NCI-H526 treated with DMSO at 0.1 percent for 48 hours (cell line): ENCODE data around the gene N4BP2L2.

Experiments
- DNase-seq: peaks from one replicate; lab custom pipeline; 2025; lab: John Stamatoyannopoulos, UW

Gene N4BP2L2

GRCh38 chr13:32530841-32531253 lies 7.7 kb downstream of the N4BP2L2 start:
- no peak for DNase-seq

GRCh38 chr13:32528358-32528757 lies 10.2 kb downstream of the N4BP2L2 start:
- DNase-seq, result no peak

- DNase-seq, result no peak
Measured at GRCh38 chr13:32527151-32527550, 11.4 kb downstream of the N4BP2L2 start.

GRCh38 chr13:32525766-32526165 lies 12.8 kb downstream of the N4BP2L2 start:
- no peak for DNase-seq

GRCh38 chr13:32515246-32515645 lies 23.3 kb downstream of the N4BP2L2 start:
- no peak for DNase-seq

- no peak for DNase-seq
Measured at GRCh38 chr13:32511482-32511881, 27.1 kb downstream of the N4BP2L2 start.

- no peak for DNase-seq
Measured at GRCh38 chr13:32504876-32505275, 33.7 kb downstream of the N4BP2L2 start.

GRCh38 chr13:32504263-32504662 lies 34.3 kb downstream of the N4BP2L2 start:
- no peak for DNase-seq

- DNase-seq, result no peak
Measured at GRCh38 chr13:32503727-32504126, 34.9 kb downstream of the N4BP2L2 start.

- no peak for DNase-seq
Measured at GRCh38 chr13:32501064-32501463, 37.5 kb downstream of the N4BP2L2 start.

- no peak for DNase-seq
Measured at GRCh38 chr13:32499538-32500210, 38.9 kb downstream of the N4BP2L2 start.

- no peak for DNase-seq
Measured at GRCh38 chr13:32497589-32497988, 41.0 kb downstream of the N4BP2L2 start.

- DNase-seq, result no peak
Measured at GRCh38 chr13:32496599-32497160, 41.9 kb downstream of the N4BP2L2 start.

- DNase-seq, result no peak
Measured at GRCh38 chr13:32495841-32496240, 42.8 kb downstream of the N4BP2L2 start.

GRCh38 chr13:32495429-32495828 lies 43.2 kb downstream of the N4BP2L2 start:
- no peak for DNase-seq

- no peak for DNase-seq
Measured at GRCh38 chr13:32491028-32491427, 47.6 kb downstream of the N4BP2L2 start.

GRCh38 chr13:32476892-32477291 lies 61.7 kb downstream of the N4BP2L2 start:
- DNase-seq, result no peak

- no peak for DNase-seq
Measured at GRCh38 chr13:32476021-32476731, 62.4 kb downstream of the N4BP2L2 start.

GRCh38 chr13:32474999-32475792 lies 63.4 kb downstream of the N4BP2L2 start:
- peak; percentile 24 for DNase-seq

- DNase-seq, result no peak
Measured at GRCh38 chr13:32473650-32474049, 64.9 kb downstream of the N4BP2L2 start.

- DNase-seq, result no peak
Measured at GRCh38 chr13:32472194-32472621, 66.4 kb downstream of the N4BP2L2 start.

- DNase-seq, result no peak
Measured at GRCh38 chr13:32471187-32471922, 67.2 kb downstream of the N4BP2L2 start.
